ENCODE measurements around the gene LRRN2.
"Not testable (repeated sequence)": the region's sequence is repeated elsewhere in the genome, so short reads cannot be mapped to it uniquely, and the experiment has no call there.

Gene LRRN2

DNA sequence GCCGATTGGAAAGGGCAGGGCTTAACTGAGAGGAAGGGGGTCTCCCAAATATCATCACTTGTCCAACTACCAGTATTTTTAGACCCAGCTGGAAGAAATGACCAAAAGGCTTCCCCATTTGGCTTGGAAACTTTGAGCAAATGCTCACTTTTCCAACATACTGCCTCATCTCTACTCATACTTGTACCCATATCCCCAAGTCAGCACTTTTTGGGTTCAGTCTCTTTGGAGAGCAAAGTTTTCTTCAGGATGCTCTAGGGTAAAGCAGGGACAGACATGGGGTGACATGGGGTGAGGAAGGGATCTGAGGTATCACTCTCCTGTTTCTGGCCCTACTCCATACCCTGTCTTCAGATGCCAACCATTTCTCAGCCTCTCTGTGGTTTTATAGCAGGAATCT is 27.2 kb downstream of the LRRN2 start:
- no peak for DNase-seq

DNA sequence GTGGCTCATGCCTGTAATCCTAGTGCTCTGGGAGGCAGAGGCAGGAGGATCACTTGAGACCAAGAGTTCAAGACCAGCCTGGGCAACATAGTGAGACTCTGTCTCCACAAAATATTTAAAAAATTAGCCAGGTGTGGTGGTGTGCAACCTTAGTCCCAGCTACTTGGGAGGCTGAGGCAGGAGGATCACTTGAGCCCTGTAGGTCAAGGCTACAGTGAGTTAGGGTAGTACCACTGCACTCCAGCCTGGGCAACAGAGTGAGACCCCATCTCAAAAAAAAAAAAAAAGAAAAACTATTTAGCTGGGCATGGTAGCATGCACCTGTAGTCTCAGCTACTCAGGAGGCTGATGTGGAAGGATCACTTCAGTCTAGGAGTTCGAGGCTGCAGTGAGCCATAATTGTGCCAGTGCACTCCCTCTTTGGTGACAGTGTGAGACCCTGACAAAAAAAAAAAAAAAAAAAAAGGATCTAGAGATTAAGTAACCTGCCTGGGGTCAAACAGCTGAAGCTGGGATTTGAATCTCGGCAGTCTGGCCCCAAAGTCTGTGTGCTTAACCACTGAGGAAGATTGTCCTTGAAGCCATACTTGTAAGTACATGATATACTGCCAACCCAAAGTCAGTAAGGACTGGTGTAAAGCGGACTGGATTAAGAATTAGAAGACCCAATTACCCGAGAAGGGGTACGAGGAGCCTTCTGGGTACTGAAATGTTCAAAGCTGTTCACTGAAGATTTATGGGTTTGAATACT is 31.8 kb downstream of the LRRN2 start:
- DNase-seq: no peak

DNA sequence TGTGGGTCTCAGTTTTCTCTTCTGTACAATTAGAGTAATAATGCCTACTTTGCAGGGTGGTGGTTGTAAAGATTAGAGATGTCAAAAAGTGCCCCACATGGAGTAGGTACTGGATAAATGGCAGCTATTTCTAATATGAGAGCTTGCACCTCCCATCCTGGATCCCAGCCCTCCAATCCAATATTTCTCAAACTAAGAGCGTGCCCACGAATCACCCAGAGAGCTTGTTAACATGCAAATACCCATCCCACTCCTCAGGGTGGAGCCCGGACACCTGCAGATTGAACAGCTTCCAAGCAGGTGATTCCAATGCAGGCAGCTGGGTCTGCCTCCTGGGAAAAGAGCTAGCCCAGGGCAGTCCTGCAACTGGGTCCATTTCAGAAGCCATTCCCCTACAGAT is 33.0 kb downstream of the LRRN2 start:
- DNase-seq: no peak

DNA sequence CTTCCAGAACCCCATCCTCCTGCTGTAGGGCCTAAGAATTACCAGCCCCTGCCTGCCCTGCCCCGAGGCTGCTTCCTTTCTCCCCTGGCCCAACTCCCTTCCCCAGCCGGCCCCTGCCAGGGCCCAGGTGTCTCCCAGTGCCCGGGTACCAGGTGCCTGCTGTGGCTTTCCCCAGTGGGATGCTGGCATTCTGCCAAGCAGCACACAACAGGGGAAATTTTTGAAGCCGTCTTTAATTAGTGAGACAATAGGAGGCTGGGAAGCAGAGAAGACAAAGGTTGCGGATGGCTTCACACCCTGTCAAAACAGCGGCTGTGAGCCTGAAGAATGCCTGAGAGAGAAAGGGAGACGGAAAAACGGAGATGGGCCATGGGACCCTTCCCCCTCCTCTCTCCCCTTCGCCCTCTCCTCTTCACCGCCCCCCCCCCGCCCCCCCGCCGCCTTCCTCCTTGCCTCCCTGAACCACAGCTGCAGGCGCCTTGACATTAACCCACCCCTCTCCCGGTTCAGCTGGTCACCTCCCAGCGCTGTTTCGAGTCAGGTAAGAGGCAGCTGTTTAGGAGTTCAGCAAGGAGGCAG is 33.6 kb downstream of the LRRN2 start:
- no peak for DNase-seq

DNA sequence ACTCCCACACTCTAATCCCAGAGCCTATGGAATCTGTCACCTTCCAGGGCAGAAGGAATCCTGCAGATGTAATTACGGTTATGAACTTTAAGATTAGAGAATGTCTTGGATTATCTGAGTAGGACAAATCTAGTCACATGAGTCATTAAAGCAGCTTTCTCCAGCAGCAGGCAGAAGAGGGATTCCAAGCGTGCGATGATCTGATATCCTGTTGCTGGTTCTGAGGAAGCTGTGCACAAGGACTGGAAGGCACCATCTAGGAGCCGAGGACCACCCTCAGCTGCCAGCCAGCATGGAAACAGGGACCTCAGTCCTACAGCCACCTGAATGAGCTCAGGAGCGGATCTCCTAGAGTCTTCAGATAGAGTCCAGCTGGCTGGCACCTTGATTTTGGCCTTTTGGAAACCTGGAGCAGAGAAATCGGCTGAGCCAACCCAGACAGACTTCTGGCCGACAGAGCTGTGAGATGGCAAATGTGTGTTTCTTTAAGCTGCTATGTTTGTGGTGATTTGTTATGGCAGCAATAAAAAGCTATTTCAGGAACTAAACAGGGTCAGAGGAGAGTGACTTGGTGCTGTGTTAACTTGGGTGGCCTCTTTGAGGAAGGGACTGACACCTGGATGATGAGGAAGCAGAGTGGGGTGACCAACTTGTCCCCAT is 34.5 kb downstream of the LRRN2 start:
- DNase-seq: no peak

DNA sequence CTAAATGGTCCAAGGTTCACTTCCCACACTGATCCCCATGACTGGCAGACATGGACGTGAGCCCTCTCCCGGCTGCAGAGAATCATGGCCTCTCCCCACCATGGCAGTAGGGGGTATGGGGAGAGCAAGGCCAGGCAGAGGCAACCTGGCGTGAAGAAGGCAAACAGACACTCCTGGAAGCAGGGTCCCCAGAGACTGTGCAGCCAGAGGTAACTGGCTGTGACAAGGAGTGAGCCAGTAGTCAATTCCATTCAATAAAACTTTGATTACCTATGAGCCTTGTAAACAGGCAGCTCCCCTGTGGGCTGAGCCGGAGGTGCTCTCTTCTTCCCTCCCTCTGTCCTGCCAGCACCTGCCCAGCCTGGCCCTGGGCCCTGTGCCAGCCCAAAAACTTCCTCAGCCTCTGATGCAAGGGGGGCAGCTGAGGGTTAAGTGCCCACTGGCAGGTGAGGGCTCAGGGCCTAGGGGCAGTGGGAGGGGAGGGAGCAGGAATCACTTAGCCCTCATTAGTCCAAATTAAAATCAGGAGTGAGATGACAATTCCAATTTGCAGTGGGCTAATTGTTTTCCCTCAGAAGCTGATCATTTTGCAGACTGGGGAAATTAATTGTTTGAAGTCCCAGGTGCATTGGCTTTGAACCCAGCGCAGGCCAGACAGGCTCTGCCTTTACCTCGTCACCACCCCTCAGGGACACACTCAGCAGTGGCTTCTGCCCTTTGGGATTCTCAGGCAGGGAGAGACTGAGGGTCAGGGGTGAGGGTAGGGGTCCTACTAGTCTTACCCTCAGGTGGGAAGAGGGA is 35.6 kb downstream of the LRRN2 start:
- DNase-seq: no peak

DNA sequence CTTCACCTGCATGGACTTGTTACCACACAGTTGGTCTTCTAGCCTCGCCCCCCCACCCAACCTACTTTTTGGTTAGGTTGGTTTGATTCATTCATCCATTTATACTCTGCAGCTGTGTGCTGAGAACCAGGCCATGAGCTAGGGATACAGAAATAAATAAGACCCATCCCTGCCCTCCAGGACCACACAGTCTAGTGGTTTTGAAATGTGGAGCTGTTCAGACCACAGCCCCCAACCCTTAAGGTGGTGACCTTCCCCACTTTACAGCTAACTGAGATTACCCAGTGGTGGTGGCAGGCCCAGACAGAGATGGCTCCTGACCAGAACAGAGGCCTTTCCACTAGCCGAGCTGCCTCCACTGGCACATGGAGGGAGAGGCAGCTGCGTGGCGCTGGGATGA is 37.0 kb downstream of the LRRN2 start:
- DNase-seq: no peak

DNA sequence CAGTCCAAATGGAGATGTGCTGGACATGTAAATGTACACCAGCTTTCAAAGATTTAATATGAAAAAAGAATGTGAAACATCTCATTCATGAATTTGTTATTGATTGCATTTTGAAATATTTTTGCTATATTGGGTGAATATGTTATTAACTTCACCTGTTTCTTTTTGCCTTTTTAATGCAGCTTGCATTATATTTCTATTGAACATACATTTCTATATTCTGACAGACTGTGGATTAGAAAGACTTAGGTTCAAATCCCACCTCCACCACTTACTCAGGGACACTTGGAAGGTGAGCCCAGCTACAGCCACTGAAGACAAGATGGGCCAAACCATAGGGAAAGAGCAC is 37.8 kb downstream of the LRRN2 start:
- no peak for DNase-seq

DNA sequence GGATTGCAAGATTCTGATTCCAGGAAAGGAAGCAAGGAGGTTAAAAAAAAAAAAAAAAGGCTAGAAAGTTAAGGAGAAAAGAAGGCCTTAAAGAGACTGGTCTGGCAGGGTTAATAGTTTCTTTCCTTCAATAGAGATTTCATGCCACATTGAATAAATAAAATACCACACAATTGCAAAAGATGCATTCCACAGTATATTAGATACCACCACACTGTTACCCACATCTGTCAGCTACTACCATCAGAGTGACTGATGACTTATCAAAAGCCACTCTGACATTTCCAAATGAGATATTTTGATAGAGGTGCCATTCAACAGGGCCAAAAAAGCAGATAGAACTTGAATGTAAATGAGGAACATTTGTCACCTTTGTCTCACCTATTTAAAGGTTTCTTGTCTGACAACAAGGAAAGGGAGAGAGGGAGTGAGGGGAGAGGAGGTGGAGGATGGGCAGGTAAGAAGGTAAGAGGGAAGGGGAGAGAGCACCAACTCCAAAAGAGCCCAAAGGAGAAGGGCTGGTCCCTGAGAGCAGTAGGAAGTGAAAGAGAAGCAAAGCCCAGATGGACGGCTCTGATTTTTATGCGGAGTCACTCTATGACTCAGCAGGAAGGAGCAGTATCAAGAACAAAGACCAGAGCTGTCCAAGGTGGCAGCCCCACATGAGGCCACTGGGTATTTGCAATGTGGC is 38.3 kb downstream of the LRRN2 start:
- peak in 1 of 2 experiments; percentile 9 for DNase-seq

DNA sequence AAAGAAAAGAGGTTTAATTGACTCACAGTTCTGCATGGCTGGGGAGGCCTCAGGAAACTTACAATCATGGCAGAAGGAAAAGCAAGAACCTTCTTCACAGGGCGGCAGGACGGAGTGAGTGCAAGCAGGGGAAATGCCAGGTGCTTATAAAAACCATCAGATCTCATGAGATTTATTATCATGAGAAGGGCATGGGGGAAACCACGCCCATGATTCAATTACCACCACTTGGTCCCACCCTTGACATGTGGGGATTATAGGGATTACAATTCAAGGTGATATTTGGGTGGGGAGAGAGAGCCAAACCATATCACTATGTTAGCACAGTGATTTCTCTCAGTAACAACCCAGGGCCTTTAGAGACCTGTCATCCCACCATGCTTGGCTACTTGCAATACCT is 39.9 kb downstream of the LRRN2 start:
- DNase-seq: no peak

DNA sequence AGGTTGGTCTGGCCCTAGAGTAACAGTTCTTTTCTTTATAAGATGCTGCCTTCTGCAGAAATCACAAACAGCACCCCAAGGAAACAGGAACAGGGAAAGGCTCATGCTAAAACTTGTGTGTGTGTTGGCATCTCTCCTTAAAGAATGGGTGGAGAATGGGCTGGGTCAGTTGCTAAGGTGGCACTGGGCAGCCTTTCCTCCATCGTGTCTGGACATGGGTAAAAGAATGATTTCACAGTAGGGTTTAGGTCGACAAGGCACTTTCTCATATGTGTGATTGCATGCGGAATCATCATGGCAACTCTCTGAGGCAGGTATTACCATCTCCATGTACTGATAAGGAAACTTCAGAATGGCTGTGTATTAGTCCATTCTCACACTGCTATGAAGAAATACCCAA is 40.3 kb downstream of the LRRN2 start:
- DNase-seq: no peak

DNA sequence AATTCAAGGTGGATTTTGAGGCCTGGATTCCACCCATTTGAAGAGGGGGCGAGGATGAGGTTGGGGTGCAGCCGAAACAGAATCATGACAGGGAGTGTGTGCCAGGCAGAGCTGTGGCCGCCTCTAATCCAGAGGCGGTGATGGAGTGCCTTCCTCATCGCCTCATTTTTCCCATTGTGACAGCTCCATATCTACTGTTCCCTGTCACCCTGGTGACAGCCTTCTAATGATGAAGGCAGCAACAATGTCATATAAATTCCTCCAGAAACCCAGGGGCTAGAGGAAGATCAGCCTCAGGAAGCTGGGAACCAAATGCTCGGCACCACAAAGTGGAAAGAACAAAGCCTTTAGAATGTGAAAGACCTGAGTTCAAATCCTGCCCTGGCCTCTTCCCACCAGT is 42.0 kb downstream of the LRRN2 start:
- no peak for DNase-seq

DNA sequence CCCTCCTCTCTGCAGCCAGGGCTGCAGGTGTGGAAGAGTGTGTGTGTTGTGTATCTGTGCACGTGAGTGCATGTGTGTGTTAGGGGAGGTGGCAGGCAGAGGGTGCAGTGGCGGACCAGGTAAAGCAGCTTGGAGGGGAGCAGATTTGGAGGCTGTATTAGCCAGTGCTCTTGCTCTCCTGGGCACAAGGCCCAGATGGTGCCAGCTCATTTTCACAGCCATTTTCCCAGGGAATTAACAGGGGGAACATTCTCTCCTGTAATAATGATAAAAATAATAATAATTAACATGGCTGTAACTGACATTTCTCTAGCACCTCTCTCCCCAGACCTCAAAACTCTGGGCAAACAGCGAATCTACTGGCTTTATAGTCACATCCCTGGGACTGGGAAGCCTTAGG is 43.6 kb downstream of the LRRN2 start:
- no peak for DNase-seq

DNA sequence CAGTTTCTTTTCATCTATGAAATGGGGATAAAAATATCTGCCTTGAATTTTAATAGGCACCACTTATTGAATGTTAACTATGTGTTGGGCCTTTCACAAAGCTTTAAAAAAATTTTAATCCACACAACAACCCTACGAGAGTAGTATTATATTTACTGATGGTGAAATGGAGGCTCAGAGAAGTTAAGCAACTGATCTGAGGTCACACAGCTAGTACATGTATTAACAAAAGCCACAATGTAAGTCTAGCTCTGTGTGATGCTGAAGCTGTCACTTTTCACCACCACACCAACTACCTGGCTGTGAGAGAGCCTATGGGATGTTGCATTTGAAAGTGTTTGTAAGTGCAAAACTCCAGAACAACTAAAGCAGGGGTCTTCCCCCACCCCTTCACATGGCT is 44.1 kb downstream of the LRRN2 start:
- DNase-seq: no peak

DNA sequence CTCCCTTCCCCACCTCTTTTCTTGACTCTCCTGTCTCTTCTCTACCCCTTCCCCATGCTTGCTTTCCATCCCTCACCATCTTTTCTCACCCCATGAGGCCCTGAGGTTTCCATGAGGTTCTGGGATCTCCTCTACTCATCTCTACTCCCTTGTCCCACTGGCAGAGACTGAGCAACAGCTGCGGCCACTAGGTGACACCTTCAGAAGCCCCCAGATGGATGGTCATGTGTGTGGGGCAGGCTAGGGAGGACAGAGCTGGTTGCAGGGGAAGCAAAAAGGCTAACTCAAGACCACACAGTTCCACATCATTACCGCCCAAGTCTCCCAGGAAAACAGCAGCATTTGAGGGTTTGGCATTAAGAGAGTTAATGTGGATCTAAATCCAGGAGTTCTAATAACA is 45.0 kb downstream of the LRRN2 start:
- no peak for DNase-seq

DNA sequence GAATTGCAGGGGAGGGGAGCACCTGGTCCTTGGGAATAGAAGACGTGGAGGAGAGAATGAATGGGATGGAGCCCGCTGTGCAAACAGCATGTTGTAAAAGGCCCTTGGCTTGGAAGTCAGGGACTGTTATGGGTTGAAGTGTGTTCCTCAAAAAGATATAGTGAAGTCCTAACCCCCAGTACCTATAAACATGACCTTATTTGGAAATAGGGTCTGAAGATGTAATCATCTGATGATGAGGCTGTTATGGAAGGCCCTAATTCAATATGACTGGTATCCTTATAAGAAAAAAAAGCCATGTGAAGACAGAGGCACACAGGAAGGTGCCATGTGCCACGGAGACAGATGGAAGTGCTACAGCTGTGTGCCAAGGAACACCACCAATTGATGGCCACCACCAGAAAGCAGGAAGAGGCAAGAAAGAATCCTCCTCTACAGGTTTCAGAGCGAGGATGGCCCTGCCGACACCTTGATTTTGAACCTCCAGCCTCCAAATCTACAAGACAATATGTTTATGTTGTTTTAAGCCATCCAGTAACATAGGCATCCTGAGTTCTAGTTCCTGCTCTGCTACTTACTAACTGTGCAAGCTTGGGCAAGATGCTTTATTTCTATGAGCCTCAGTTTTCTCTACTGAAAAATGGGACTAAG is 51.2 kb downstream of the LRRN2 start:
- DNase-seq: no peak

DNA sequence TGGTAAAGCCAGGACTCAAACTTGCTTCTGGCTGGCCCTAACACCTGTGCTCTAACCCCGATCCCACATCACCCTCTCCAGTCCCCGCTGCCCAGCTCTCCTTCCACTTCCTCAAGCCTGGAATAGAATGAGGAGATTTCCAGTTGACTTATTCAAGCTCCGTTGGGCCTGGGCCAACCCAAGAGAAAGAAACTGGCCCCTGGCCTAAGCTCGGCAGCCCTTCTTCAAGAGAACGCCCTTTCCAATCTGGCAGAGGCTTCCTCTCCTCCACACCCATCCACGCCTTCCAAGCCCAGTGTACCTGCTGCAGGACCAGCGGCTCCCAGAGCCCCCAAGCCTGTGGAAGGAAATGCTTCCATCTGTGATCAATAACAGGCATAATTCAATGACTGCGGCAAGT is 51.9 kb downstream of the LRRN2 start:
- DNase-seq: no peak

DNA sequence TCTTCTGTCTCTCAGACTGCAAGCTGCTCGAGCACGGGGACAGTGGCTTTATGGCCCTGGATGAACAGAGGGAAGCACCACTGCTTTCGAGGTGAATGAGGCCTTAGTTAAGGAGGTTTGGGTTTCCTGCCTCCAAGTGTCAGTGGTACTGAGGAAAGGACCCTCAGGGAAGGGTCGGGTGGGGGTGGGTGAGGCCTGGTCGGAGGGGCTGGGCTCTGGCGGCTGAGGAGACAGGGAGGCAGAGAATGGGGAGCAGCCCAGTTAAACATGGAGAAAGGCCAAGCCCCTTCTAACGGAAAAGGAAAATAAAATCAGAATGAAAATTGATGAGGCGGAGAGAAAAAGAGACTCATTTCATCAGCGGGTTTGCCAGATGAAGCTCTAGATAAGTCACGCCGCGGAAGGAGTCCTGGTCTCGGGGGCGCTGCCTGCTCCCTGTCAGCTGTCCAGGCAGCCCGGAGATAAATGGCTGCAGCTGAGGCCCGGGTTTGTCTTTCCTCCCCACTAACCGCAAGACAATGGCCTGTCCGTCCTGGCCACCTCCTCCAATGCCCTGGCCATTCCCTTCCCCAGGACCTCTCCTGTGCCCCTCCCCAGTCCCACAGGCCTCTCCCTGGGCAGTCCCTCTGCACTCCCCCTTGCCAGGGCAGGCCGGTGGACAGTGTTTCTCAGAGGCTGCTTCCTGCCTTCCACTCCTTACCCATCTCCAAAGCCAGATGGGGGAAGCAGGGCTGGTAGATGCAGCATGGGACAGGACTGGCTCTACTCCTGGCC is 55.2 kb downstream of the LRRN2 start:
- DNase-seq: no peak

DNA sequence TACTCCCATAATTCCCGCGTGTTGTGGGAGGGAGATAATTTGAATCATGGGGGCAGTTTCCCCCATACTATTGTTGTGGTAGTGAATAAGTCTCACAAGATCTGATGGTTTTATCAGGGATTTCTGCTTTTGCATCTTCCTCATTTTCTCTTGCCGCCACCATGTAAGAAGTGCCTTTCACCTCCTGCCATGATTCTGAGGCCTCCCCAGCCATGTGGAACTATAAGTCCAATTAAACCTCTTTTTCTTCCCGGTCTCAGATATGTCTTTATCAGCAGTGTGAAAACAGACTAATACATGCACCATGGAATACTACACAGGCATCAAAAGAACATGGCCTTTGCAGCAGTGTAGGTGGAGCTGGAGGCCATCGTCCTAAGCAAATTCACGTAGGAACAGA is 56.1 kb downstream of the LRRN2 start:
- DNase-seq: not testable (repeated sequence)

DNA sequence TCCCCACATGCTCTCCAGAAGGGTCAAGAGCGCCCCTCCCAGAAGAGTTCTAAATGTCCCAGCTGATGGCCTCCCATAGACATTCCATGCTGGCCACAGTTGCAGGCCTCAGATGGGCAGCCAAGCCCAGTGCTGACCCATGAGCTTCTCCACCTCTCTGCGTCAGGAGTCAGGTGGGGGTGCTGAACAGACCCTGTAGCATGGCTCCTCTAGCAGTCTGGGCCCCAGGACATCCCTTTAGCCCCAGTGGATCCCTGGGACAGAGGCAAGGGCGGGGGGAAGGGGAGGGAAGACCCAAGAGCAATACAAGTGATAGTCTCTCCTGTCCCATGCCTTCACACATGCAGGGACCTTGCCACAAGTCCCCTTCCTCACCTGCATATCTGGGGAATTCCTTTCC is 56.7 kb downstream of the LRRN2 start:
- no peak for DNase-seq

DNA sequence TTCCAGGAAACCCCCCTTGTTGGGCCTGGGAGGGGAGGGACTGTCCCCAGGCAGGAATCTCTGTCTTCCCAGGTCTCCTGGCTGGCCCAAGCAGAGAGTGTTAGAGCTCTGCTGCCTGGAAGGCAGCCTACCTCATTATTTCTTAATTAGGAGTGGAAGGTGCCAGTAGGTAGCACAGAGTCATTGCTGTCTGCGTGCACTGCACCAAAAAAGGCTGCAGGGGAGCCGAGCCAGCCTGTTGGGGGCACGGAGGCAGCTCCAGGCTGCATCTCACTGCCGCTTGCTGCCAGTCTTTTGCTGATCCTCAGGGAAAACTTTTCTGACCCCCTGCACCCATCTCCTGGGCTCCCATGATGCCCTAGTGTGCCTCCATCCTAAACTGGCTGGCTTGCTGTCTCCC is 58.1 kb downstream of the LRRN2 start:
- no peak for DNase-seq

DNA sequence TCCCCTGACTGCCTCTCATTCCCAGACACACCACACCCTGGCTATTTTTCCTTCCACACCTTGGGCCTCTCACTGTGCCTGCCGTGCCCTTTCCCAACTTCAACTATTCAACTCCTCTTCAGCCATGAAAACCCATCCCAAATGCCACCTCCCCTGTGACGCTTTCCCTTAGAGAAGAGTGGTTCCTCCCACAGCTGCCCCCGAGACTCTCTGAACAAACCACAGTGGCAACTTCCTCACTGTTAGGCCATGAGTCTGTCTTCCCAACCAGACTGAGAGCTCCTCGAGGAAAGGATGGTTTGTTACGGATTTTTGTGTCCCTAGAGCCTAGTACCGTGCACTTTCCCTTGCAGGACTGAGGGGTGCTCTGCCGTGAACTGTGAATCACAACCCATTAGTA is 59.2 kb downstream of the LRRN2 start:
- DNase-seq: no peak
